A549 treated with dexamethasone at 1 μM for 4 hours (cell line): Measurements from ENCODE around the gene TMEM132D. TPM values are rescaled to one million over a fixed set of nuclear protein-coding genes. Genes with fewer than 3 reads are reported as not detected.

Experiments
- total RNA-seq: library from RNA; stranded (reverse); fragments of 200-300 nt; extraction: Qiagen RNA extraction; gene quantifications from 5 replicates; pipeline ENCODE4 v1.2.3, GENCODE V29; 2022

Gene TMEM132D
- total RNA-seq = not detected in 5 replicates

GRCh38 chr12:129903956-129904829, at the start of gene TMEM132D:
Gene TMEM132D (minus strand): TSS chr12:129904025.

